A549 (cell line): ENCODE measurements around the gene HMX1. TPM values are rescaled to one million over a fixed set of nuclear protein-coding genes. Genes with fewer than 3 reads are reported as not detected.

ENCODE experiments used
- ATAC-seq, 2 experiments: fragments of 200-7000 bp in 1 of 2; fragments of >200 bp in 1 of 2; cut with Nextera tagmentation in 1 of 2; cut with Tn5 transposase in 1 of 2; 3 replicates each; pipeline versions ENCODE4 v1.8.0 to v1.9.1; 2018 to 2020; ENCODE audit warnings: mild to moderate bottlenecking in 1 of 2, moderate library complexity in 1 of 2
- CTCF ChIA-PET: fragments of 300-600 bp; sonication (Branson Sonifier 250); formaldehyde crosslinking; extraction: SDS; loops from one replicate; lab custom pipeline; 2021; ENCODE audit warnings: antibody characterized with exemption, inconsistent platforms; lab: Yijun Ruan, JAX
- POLR2A ChIA-PET: fragments of 350-600 bp; formaldehyde crosslinking; extraction: SDS; loops from one replicate; lab custom pipeline; 2021; ENCODE audit warnings: antibody characterized with exemption, inconsistent platforms; lab: Yijun Ruan, JAX
- DNase-seq, 2 experiments: peaks; one replicate each; pipeline versions ENCODE4 v3.0.0 to v3.0.0-alpha.2; 2011 to 2016; ENCODE audit warnings: low read depth in 1 of 2, low spot score in 1 of 2
- FAIRE-seq: peaks from 2 replicates; lab custom pipeline; 2011; peaks lifted over from hg19 to GRCh38; lab: Jason Lieb, UNC
- H3K27ac ChIP-seq, 2 experiments: fragments of >200 bp; sonication (Bioruptor Twin); formaldehyde crosslinking; 3 replicates each; pipeline ENCODE4 v1.5.1; 2016 to 2017
- H3K4me1 ChIP-seq: fragments of >200 bp; sonication (Bioruptor Twin); formaldehyde crosslinking; 3 replicates; pipeline ENCODE4 v1.6.1; 2016
- H3K4me2 ChIP-seq: fragments of >200 bp; sonication (Bioruptor Twin); formaldehyde crosslinking; 3 replicates; pipeline ENCODE4 v1.6.1; 2016
- H3K4me3 ChIP-seq: fragments of >200 bp; sonication (Bioruptor Twin); formaldehyde crosslinking; 3 replicates; pipeline ENCODE4 v1.5.1; 2016
- H3K9me3 ChIP-seq: fragments of >200 bp; sonication (Bioruptor Twin); formaldehyde crosslinking; 3 replicates; pipeline ENCODE4 v1.6.1; 2016
- BHLHE40 ChIP-seq: IDR thresholded peaks from 2 replicates; pipeline ENCODE4 v1.6.1; 2012; ENCODE audit warnings: low read depth, low read length, inconsistent platforms
- CBX8 ChIP-seq: fragments of 200-600 bp; sonication (generic); IDR thresholded peaks from 2 replicates; pipeline ENCODE4 v1.6.1; 2016
- CEBPB ChIP-seq, 2 experiments: fragments of >200 bp in 1 of 2; sonication (Bioruptor Twin) in 1 of 2; formaldehyde crosslinking in 1 of 2; IDR thresholded peaks; 2 replicates each; pipeline ENCODE4 v1.6.1; 2012 to 2016
- CTCF ChIP-seq: fragments of >200 bp; sonication (Bioruptor Twin); formaldehyde crosslinking; IDR thresholded peaks from 3 replicates; pipeline ENCODE4 v1.5.1; 2016
- ESRRA ChIP-seq: fragments of 150-350 bp; IDR thresholded peaks from 2 replicates; pipeline ENCODE4 v1.6.1; 2014; ENCODE audit warnings: mild to moderate bottlenecking, low read length, borderline replicate concordance
- FOXS1 ChIP-seq: fragments of 250-450 bp; sonication (Bioruptor Pico); IDR thresholded peaks from 2 replicates; pipeline ENCODE4 v1.5.0; 2020; ENCODE audit warnings: mild to moderate bottlenecking, moderate library complexity
- HDAC2 ChIP-seq: fragments of 200-600 bp; sonication (generic); IDR thresholded peaks from 2 replicates; pipeline ENCODE4 v1.6.1; 2016
- JUN ChIP-seq, 2 experiments: fragments of >200 bp; sonication (Bioruptor Twin); formaldehyde crosslinking; IDR thresholded peaks; 2 replicates in 1 of 2; 3 replicates in 1 of 2; pipeline ENCODE4 v1.6.1; 2016 to 2017
- JUNB ChIP-seq: fragments of >200 bp; sonication (Bioruptor Twin); formaldehyde crosslinking; IDR thresholded peaks from 2 replicates; pipeline ENCODE4 v1.6.1; 2016
- KDM1A ChIP-seq: fragments of 200-600 bp; sonication (generic); IDR thresholded peaks from 2 replicates; pipeline ENCODE4 v1.6.1; 2016; ENCODE audit warnings: low read depth, mild to moderate bottlenecking
- NPAS2 ChIP-seq: fragments of 250-450 bp; sonication (Bioruptor Pico); IDR thresholded peaks from 2 replicates; pipeline ENCODE4 v1.8.0; 2022; ENCODE audit warnings: mild to moderate bottlenecking, moderate library complexity, borderline replicate concordance
- POLR2AphosphoS2 ChIP-seq: conservative IDR thresholded peaks from 2 replicates; pipeline ENCODE4 v1.6.1; 2012; ENCODE audit warnings: low read length, improper control_type of control experiment, inconsistent platforms
- RCOR1 ChIP-seq: fragments of 150-350 bp; IDR thresholded peaks from 2 replicates; pipeline ENCODE4 v1.6.1; 2014; ENCODE audit warnings: antibody characterized with exemption, low read length, low read depth
- REST ChIP-seq: fragments of 200-600 bp; sonication (generic); IDR thresholded peaks from 2 replicates; pipeline ENCODE4 v1.6.1; 2016; ENCODE audit warnings: antibody characterized with exemption, mild to moderate bottlenecking, moderate library complexity
- RNF2 ChIP-seq: fragments of 200-600 bp; sonication (generic); IDR thresholded peaks from 2 replicates; pipeline ENCODE4 v1.6.1; 2016; ENCODE audit warnings: low read depth, mild to moderate bottlenecking, antibody characterized with exemption, moderate library complexity, borderline replicate concordance
- TP53 ChIP-seq: fragments of 250-450 bp; sonication (Bioruptor Pico); IDR thresholded peaks from 2 replicates; pipeline ENCODE4 v1.5.0; 2021; ENCODE audit warnings: mild to moderate bottlenecking, moderate library complexity
- USF2 ChIP-seq: fragments of 450-650 bp; IDR thresholded peaks from 2 replicates; pipeline ENCODE4 v1.6.1; 2014; ENCODE audit warnings: antibody characterized with exemption
- ZSCAN20 ChIP-seq: fragments of 250-450 bp; sonication (Bioruptor Pico); IDR thresholded peaks from 2 replicates; pipeline ENCODE4 v1.8.0; 2022; ENCODE audit warnings: mild to moderate bottlenecking, moderate library complexity
- whole genome bisulfite sequencing: methylation state at CpG from one replicate; pipeline ENCODE4 v1.1.6; 2017; ENCODE audit errors: missing lambda C conversion rate; 5-methylcytosine and 5-hydroxymethylcytosine counted together
- polyA plus RNA-seq, 4 experiments: library from polyadenylated mRNA; depleted of rRNA in 3 of 4; stranded (reverse); fragments of >200 nt; fragmentation: RNase III in 1 of 4; extraction: RNeasy Plus Mini Kit Qiagen cat#74134 plus additional on column Dnase treatment in 1 of 4; gene quantifications; 2 replicates in 3 of 4; 3 replicates in 1 of 4; pipeline ENCODE4 v1.2.3, GENCODE V29; 2011 to 2017
- TF ChIP-seq, protein P1 (sequence below): IDR thresholded peaks from 2 replicates; pipeline ENCODE4 v1.6.1; 2012

The HMX1 gene
- polyA plus RNA-seq, 2 of the 4 experiments (the other 2 are of a cell fraction) = 0.06 TPM; not detected in 1

- no peak for TF ChIP-seq RCOR1
- TF ChIP-seq POLR2AphosphoS2 = no peak
- TF ChIP-seq, protein P1, sequence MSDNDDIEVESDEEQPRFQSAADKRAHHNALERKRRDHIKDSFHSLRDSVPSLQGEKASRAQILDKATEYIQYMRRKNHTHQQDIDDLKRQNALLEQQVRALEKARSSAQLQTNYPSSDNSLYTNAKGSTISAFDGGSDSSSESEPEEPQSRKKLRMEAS = no peak
- TF ChIP-seq RNF2 = no peak
- TF ChIP-seq REST = no peak
- no peak for TF ChIP-seq USF2
- no peak for TF ChIP-seq FOXS1 (CRISPR knock-in tag)
- TF ChIP-seq ESRRA = no peak
Observed at GRCh38 chr4:8896506-8896905, 24.9 kb upstream of the HMX1 start (continued).

DNA sequence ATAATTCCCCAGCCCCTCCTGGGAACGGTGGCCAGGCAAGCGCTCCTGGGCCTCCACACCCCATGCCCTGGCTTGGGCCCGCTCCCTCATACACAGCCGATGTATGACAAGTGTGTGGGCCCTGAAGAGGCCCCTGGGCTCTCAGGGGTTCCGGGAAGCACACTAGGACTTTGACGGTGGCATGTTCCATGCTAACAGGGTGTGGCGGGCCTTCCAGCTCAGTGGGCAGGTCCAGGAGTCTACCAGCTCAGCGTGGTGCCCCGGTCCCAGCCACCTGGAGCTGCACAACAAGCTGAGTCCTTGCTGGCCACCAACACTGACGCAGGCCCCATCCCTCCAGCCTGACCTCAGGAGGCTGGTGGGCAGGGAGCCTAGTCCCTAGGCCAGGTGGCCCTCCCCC lies 24.4 kb upstream of the HMX1 start:
- ATAC-seq = no peak
- Histone ChIP-seq H3K4me1 (no peaks in the 10 kb centered on the region), H3K4me2 (no peak overlapping the region), H3K27ac (no peak overlapping the region), H3K4me3 (no peak overlapping the region), H3K9me3 (peaks cover 3% of the 10 kb centered on the region; the same call in 1 of the 3 replicates)
- ChIA-PET CTCF (interaction anchor here (1.9 kb wide), 1 partner anchor 22 kb away, joined by 6 read pairs; no protein-coding TSS in a partner anchor), POLR2A (no interaction called here)
- DNase-seq = no peak
- FAIRE-seq = no peak
- WGBS = no CpG with 5 or more reads among the region's 10 CpGs
- TF ChIP-seq BHLHE40 (no peak), CBX8 (no peak), KDM1A (no peak), CEBPB (IDR thresholded peaks at IDR 0.05) (no peak)

DNA sequence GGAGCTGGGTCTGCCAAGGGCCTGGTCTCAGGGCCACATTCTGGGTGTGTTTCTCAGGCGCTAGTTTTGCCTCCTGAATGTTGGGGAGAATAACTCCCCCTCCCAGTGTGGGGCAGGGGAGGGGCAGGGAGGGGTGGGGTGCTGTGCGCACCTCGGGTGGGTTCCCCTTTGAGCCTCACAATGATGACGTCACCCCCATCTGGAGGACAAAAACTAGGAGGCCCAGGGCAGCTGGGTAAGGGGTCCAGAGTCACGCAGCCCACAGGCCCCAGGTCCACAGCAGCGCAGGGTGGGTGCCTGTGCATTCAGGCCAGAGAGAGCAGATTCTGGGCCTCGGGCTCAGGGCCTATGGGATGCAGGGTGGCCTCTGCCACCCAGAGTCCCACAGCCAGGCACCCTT lies 23.7 kb upstream of the HMX1 start:
- CTCF ChIA-PET = no interaction called here
- H3K9me3 ChIP-seq = no peaks in the 10 kb centered on the region; the same call in 2 of the 3 replicates
- no peak for ATAC-seq

GRCh38 chr4:8894424-8894816 lies 22.8 kb upstream of the HMX1 start:
- FAIRE-seq (no peak), DNase-seq (no peak), ATAC-seq (no peak)
- TF ChIP-seq CTCF = no peak
- no peak for TF ChIP-seq JUNB
- no peak for TF ChIP-seq KDM1A
- TF ChIP-seq JUN (IDR thresholded peaks at IDR 0.05) = no peak
- 60% methylated on average over 1 of the region's 14 CpGs for WGBS
- Histone ChIP-seq H3K4me2 (no peak overlapping the region), H3K4me1 (no peaks in the 10 kb centered on the region), H3K27ac (no peak overlapping the region), H3K4me3 (no peak overlapping the region), H3K9me3 (no peaks in the 10 kb centered on the region)
- ChIA-PET CTCF (no interaction called here), POLR2A (no interaction called here)

More for the DNA sequence above, 23.7 kb upstream of the HMX1 start:
- no peak for TF ChIP-seq NPAS2 (CRISPR knock-in tag)
- TF ChIP-seq POLR2AphosphoS2 = no peak
- no peak for TF ChIP-seq ZSCAN20
- no peak for TF ChIP-seq HDAC2
- TF ChIP-seq RNF2 = no peak
- no peak for TF ChIP-seq TP53 (CRISPR knock-in tag)
- H3K27ac ChIP-seq = no peak overlapping the region
- no peak overlapping the region for H3K4me3 ChIP-seq
- H3K4me2 ChIP-seq = no peak overlapping the region
- POLR2A ChIA-PET = no interaction called here
- FAIRE-seq (no peak), DNase-seq (no peak)
- H3K4me1 ChIP-seq = no peaks in the 10 kb centered on the region
- WGBS = no CpG with 5 or more reads among the region's 7 CpGs
